ENCODE measurements around the gene ATXN1.
"Not testable (repeated sequence)": the region's sequence is repeated elsewhere in the genome, so short reads cannot be mapped to it uniquely, and the experiment has no call there.

Gene ATXN1

GRCh38 chr6:16267428-16268263 is 493.6 kb downstream of the ATXN1 start:
- Histone ChIP-seq H3K27me3 (ENCODE audit: insufficient read depth, poor library complexity, severe bottlenecking) (no peaks in the 10 kb centered on the region), H3K4me3 (replicated peaks; ENCODE audit: insufficient read depth, low read length) (no peak overlapping the region), H3K27ac (replicated peaks) (no peak overlapping the region)
- DNase-seq (ENCODE audit: low read depth in 1 of 2, low spot score in 1 of 2) = no peak
- no peak for TF ChIP-seq POLR2AphosphoS5 (IDR thresholded peaks at IDR 0.05; ENCODE audit: low read depth)
- no peak for TF ChIP-seq GABPA (IDR thresholded peaks at IDR 0.05; ENCODE audit: low read depth)
- no peak for TF ChIP-seq SPI1 (IDR thresholded peaks at IDR 0.05; ENCODE audit: borderline replicate concordance, low read depth)
- TF ChIP-seq, protein P1, sequence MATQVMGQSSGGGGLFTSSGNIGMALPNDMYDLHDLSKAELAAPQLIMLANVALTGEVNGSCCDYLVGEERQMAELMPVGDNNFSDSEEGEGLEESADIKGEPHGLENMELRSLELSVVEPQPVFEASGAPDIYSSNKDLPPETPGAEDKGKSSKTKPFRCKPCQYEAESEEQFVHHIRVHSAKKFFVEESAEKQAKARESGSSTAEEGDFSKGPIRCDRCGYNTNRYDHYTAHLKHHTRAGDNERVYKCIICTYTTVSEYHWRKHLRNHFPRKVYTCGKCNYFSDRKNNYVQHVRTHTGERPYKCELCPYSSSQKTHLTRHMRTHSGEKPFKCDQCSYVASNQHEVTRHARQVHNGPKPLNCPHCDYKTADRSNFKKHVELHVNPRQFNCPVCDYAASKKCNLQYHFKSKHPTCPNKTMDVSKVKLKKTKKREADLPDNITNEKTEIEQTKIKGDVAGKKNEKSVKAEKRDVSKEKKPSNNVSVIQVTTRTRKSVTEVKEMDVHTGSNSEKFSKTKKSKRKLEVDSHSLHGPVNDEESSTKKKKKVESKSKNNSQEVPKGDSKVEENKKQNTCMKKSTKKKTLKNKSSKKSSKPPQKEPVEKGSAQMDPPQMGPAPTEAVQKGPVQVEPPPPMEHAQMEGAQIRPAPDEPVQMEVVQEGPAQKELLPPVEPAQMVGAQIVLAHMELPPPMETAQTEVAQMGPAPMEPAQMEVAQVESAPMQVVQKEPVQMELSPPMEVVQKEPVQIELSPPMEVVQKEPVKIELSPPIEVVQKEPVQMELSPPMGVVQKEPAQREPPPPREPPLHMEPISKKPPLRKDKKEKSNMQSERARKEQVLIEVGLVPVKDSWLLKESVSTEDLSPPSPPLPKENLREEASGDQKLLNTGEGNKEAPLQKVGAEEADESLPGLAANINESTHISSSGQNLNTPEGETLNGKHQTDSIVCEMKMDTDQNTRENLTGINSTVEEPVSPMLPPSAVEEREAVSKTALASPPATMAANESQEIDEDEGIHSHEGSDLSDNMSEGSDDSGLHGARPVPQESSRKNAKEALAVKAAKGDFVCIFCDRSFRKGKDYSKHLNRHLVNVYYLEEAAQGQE (IDR thresholded peaks at IDR 0.05; ENCODE audit: insufficient replicate concordance, low read depth) = no peak
- TF ChIP-seq, protein P2, sequence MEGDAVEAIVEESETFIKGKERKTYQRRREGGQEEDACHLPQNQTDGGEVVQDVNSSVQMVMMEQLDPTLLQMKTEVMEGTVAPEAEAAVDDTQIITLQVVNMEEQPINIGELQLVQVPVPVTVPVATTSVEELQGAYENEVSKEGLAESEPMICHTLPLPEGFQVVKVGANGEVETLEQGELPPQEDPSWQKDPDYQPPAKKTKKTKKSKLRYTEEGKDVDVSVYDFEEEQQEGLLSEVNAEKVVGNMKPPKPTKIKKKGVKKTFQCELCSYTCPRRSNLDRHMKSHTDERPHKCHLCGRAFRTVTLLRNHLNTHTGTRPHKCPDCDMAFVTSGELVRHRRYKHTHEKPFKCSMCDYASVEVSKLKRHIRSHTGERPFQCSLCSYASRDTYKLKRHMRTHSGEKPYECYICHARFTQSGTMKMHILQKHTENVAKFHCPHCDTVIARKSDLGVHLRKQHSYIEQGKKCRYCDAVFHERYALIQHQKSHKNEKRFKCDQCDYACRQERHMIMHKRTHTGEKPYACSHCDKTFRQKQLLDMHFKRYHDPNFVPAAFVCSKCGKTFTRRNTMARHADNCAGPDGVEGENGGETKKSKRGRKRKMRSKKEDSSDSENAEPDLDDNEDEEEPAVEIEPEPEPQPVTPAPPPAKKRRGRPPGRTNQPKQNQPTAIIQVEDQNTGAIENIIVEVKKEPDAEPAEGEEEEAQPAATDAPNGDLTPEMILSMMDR (IDR thresholded peaks at IDR 0.05; ENCODE audit: insufficient read depth, low read length) = no peak

DNA sequence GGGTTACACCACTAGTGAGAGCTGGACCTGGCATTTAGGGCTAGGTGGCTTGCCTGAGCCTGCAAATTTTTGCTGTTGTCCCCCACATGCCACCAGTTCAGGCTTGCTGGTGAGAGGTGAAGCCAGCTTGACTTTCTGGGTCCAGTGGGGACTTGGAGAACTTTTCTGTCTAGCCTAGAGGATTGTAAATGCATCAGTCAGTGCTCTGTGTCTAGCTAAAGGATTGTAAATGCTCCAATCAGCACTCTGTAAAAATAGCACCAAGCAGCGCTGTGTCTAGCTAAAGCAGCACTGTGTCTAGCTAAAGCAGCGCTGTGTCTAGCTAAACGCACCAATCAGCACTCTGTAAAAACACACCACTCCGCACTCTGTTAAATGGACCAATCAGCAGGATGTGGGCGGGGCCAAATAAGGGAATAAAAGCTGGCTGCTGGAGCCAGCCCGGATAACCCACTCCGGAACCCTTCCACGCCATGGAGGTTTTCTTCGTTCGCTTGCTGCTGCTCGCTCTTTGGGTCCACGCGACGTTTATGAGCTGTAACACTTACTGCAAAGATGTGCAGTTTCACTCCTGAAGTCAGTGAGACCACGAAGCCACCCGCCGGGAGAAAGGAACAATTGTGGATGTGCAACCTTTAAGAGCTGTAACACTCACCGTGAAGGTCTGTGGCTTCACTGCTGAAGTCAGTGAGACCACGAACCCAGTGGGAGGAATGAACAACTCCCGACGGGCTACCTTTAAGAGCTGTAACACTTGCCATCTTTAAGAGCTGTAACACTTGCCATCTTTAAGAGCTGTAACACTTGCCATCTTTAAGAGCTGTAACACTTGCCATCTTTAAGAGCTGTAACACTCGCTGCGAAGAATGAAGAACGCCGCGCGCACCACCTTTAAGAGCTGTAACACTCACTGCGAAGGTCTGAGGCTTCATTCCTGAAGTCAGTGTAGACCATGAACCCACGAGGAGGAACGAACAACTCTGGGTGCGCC is 495.6 kb downstream of the ATXN1 start:
- TF ChIP-seq, protein P1 (IDR thresholded peaks at IDR 0.05; ENCODE audit: insufficient replicate concordance, low read depth) = no peak
- TF ChIP-seq SPI1 (IDR thresholded peaks at IDR 0.05; ENCODE audit: borderline replicate concordance, low read depth) (no peak), POLR2AphosphoS5 (IDR thresholded peaks at IDR 0.05; ENCODE audit: low read depth) (no peak), GABPA (IDR thresholded peaks at IDR 0.05; ENCODE audit: low read depth) (no peak)
- TF ChIP-seq, protein P2 (IDR thresholded peaks at IDR 0.05; ENCODE audit: insufficient read depth, low read length) = no peak
- H3K27me3 ChIP-seq (ENCODE audit: insufficient read depth, poor library complexity, severe bottlenecking) = no peaks in the 10 kb centered on the region
- no peak for DNase-seq (ENCODE audit: low read depth in 1 of 2, low spot score in 1 of 2)
- no peak overlapping the region for H3K27ac ChIP-seq (replicated peaks)
- H3K4me3 ChIP-seq (replicated peaks; ENCODE audit: insufficient read depth, low read length) = no peak overlapping the region

DNA sequence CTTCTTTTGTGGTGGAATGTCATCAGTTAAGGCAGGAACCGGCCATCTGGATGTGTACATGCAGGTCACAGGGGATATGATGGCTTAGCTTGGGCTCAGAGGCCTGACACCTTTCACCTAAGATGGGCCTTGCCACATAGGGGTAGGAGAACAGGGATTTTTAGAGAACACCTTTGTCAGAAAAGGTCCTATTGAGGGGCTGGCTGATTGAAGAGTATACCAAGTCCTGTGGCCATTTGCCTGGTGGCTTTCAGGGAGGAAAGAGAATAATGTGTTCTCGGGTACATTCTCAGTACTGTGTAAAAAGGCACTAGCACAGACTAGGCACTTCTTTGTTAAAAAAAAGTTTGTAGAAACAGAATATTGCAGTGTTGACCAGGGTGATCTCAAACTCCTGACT is 496.5 kb downstream of the ATXN1 start:
- H3K27me3 ChIP-seq (ENCODE audit: insufficient read depth, poor library complexity, severe bottlenecking) = no peaks in the 10 kb centered on the region
- TF ChIP-seq, protein P1 (IDR thresholded peaks at IDR 0.05; ENCODE audit: insufficient replicate concordance, low read depth) = no peak
- TF ChIP-seq GABPA (IDR thresholded peaks at IDR 0.05; ENCODE audit: low read depth) (no peak), SPI1 (IDR thresholded peaks at IDR 0.05; ENCODE audit: borderline replicate concordance, low read depth) (no peak), POLR2AphosphoS5 (IDR thresholded peaks at IDR 0.05; ENCODE audit: low read depth) (no peak)
- TF ChIP-seq, protein P2 (IDR thresholded peaks at IDR 0.05; ENCODE audit: insufficient read depth, low read length) = no peak
- no peak overlapping the region for H3K4me3 ChIP-seq (replicated peaks; ENCODE audit: insufficient read depth, low read length)
- DNase-seq (ENCODE audit: low read depth in 1 of 2, low spot score in 1 of 2) = no peak
- H3K27ac ChIP-seq (replicated peaks) = no peak overlapping the region

- not testable (repeated sequence) for H3K4me3 ChIP-seq (replicated peaks; ENCODE audit: insufficient read depth, low read length); H3K27ac ChIP-seq (replicated peaks); H3K27me3 ChIP-seq (ENCODE audit: insufficient read depth, poor library complexity, severe bottlenecking); DNase-seq (ENCODE audit: low read depth in 1 of 2, low spot score in 1 of 2)
These were observed 497.7 kb downstream of the ATXN1 start for GRCh38 chr6:16263464-16264099.

All from HL-60 (cell line).